Upper lobe of left lung (tissue), 6 donors: Measurements from ENCODE around the gene PRKAG2. TPM values are rescaled to one million over a fixed set of nuclear protein-coding genes. Genes with fewer than 3 reads are reported as not detected.

ENCODE experiments used
- ATAC-seq, 2 donors: fragments of 200-7000 bp; cut with Tn5 transposase; one replicate each; pipeline ENCODE4 v1.9.1; 2022; ENCODE audit warnings: mild to moderate bottlenecking in 2 of 2, moderate library complexity in 2 of 2; ENCODE audit not compliant: low FRiP score in 2 of 2
- DNase-seq, 2 donors: peaks; one replicate each; pipeline ENCODE4 v3.0.0-alpha.2; 2019 to 2020
- H3K27ac ChIP-seq, 4 donors: fragments of 200-600 bp; sonication (generic); one replicate each; pipeline ENCODE4 v1.5.1; 2016 to 2019
- H3K27me3 ChIP-seq, 4 donors: fragments of 200-600 bp; sonication (generic); one replicate each; pipeline ENCODE4 v1.5.1; 2017 to 2019
- H3K36me3 ChIP-seq, 4 donors: fragments of 200-600 bp; sonication (generic); one replicate each; pipeline ENCODE4 v1.5.1; 2016 to 2019
- H3K4me1 ChIP-seq, 4 donors: fragments of 200-600 bp; sonication (generic); one replicate each; pipeline ENCODE4 v1.5.1; 2018 to 2019
- H3K4me3 ChIP-seq, 4 donors: fragments of 200-600 bp; sonication (generic); one replicate each; pipeline ENCODE4 v1.5.1; 2017 to 2019; ENCODE audit warnings: mild to moderate bottlenecking in 2 of 4, moderate library complexity in 1 of 4
- H3K9me3 ChIP-seq, 4 donors: fragments of 200-600 bp; sonication (generic); one replicate each; pipeline ENCODE4 v1.5.1; 2018 to 2019
- EP300 ChIP-seq, 4 donors: sonication (generic); formaldehyde crosslinking; IDR thresholded peaks; one replicate each; pipeline ENCODE4 v1.5.1; 2017; ENCODE audit warnings: antibody characterized with exemption in 4 of 4, control low read depth in 2 of 4
- POLR2A ChIP-seq, 4 donors: fragments of 450-650 bp; IDR thresholded peaks; one replicate each; pipeline ENCODE4 v1.5.1; 2016 to 2017; ENCODE audit warnings: antibody characterized with exemption in 4 of 4, mild to moderate bottlenecking in 2 of 4
- POLR2AphosphoS5 ChIP-seq, 2 donors: sonication (generic); formaldehyde crosslinking; IDR thresholded peaks; one replicate each; pipeline ENCODE4 v1.5.1; 2017; ENCODE audit warnings: antibody characterized with exemption in 2 of 2
- WGBS, 2 donors: methylation state at CpG; one replicate each; pipeline ENCODE4 v1.1.5; 2017 to 2018; 5-methylcytosine and 5-hydroxymethylcytosine counted together
- total RNA-seq, 6 donors: library from RNA; depleted of rRNA in 4 of 6; stranded (reverse); fragments of >200 nt in 4 of 6; gene quantifications; one replicate each; pipeline versions ENCODE4 v1.1.0 to v1.2.1, GENCODE V29; 2016 to 2021
- TF ChIP-seq, protein P1 (sequence below), 6 experiments: fragments of 450-650 bp in 4 of 6; fragments of 200-600 bp in 2 of 6; sonication (generic) in 2 of 6; IDR thresholded peaks; one replicate each; pipeline ENCODE4 v1.5.1; 2016 to 2019; ENCODE audit warnings: antibody characterized with exemption in 6 of 6
- donor health status: DM: no; HTN: no; CAD: no; lungs with moderate emphysema.
- donor health status: DM: no; HTN: yes; CAD: no; lungs with severe emphysema.

PRKAG2 gene
- total RNA-seq, 6 donors from 2014 or later = 20.6 to 68.1 (median 29.6) TPM

DNA sequence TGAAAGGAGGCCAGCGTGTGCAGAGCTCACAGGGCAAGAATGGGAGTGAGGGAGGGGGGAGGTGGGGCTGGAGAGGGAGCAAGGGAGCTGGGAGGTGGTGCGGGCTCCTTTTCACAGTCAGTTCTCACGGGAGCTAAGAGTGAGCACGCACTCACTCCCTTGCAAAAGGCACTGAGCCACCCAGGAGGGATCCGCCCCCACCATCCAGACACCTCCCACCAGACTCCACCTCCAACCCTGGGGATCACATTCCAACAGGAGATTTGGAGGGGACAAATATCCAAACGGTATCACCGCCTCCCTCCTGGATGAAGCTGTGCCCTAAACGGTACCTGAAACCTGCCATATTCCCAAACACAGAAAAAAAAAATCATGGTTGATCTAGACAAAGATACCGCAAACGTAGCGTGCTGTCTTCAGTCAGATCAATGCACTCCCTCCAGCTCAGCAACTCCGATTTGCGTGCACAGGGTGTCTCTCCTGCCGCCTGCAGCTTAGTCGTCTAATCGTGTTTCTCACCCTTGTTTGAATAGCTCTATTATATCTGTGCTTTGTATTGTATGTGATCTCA lies 20.3 kb upstream of the PRKAG2 start:
- Histone ChIP-seq H3K27me3 (no peaks in the 10 kb centered on the region), H3K36me3 (no peaks in the 10 kb centered on the region), H3K4me1 (peaks cover 0 to 7% (median 4%) of the 10 kb centered on the region in 4 donors), H3K9me3 (no peaks in the 10 kb centered on the region), H3K4me3 (no peak overlapping the region), H3K27ac (no peak overlapping the region)
- 39 to 42% methylated on average over 16 of the region's 16 CpGs for WGBS, 2 donors
- DNase-seq (no peak), ATAC-seq (no peak)
- TF ChIP-seq POLR2AphosphoS5 (IDR thresholded peaks at IDR 0.05) = no peak
- TF ChIP-seq EP300 (IDR thresholded peaks at IDR 0.05) = no peak
- TF ChIP-seq POLR2A (IDR thresholded peaks at IDR 0.05) = no peak
- TF ChIP-seq, protein P1, sequence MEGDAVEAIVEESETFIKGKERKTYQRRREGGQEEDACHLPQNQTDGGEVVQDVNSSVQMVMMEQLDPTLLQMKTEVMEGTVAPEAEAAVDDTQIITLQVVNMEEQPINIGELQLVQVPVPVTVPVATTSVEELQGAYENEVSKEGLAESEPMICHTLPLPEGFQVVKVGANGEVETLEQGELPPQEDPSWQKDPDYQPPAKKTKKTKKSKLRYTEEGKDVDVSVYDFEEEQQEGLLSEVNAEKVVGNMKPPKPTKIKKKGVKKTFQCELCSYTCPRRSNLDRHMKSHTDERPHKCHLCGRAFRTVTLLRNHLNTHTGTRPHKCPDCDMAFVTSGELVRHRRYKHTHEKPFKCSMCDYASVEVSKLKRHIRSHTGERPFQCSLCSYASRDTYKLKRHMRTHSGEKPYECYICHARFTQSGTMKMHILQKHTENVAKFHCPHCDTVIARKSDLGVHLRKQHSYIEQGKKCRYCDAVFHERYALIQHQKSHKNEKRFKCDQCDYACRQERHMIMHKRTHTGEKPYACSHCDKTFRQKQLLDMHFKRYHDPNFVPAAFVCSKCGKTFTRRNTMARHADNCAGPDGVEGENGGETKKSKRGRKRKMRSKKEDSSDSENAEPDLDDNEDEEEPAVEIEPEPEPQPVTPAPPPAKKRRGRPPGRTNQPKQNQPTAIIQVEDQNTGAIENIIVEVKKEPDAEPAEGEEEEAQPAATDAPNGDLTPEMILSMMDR (IDR thresholded peaks at IDR 0.05) = no peak

- Histone ChIP-seq H3K27ac (no peak overlapping the region), H3K36me3 (no peaks in the 10 kb centered on the region), H3K4me3 (no peak overlapping the region), H3K27me3 (no peaks in the 10 kb centered on the region), H3K9me3 (no peaks in the 10 kb centered on the region), H3K4me1 (peaks cover 0 to 7% (median 4%) of the 10 kb centered on the region in 4 donors)
- WGBS, 2 donors = 75 to 79% methylated on average over 7 of the region's 7 CpGs
- no peak for TF ChIP-seq POLR2AphosphoS5 (IDR thresholded peaks at IDR 0.05)
- TF ChIP-seq, protein P1 (IDR thresholded peaks at IDR 0.05) = no peak
- no peak for TF ChIP-seq EP300 (IDR thresholded peaks at IDR 0.05)
- TF ChIP-seq POLR2A (IDR thresholded peaks at IDR 0.05) = no peak
- no peak for ATAC-seq
- DNase-seq = peak in 1 of 2 donors; percentile 53
These were observed 19.6 kb upstream of the PRKAG2 start for GRCh38 chr7:151896486-151896885.

DNA sequence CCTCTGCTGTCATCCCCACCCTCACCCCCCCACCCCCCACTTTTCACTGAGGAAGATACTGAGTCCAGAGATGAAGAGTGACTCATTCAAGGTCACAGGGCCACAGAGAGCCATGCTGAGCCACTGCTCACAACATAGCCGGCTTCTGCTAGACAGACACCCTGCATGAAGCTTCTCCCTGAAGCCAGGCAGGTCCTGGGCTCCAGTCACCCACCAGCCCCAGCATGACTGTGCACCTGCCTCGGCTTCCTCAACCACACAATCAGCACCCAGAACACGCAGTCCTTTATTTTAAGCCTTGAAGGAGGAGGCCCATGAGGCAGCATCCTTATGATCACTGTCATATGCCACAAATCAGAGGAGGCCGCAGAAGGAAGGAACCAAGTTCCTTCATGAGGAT lies 19.2 kb upstream of the PRKAG2 start:
- no peaks in the 10 kb centered on the region for H3K27me3 ChIP-seq
- 78 to 93% methylated on average over 3 to 4 of the region's 4 CpGs for whole genome bisulfite sequencing, 2 donors
- no peak for TF ChIP-seq POLR2AphosphoS5 (IDR thresholded peaks at IDR 0.05)
- TF ChIP-seq, protein P1 (IDR thresholded peaks at IDR 0.05) = no peak
- no peak for TF ChIP-seq POLR2A (IDR thresholded peaks at IDR 0.05)
- TF ChIP-seq EP300 (IDR thresholded peaks at IDR 0.05) = no peak
- DNase-seq = no peak
- ATAC-seq = no peak
- H3K9me3 ChIP-seq = no peaks in the 10 kb centered on the region
- H3K36me3 ChIP-seq = no peaks in the 10 kb centered on the region
- H3K4me1 ChIP-seq = peaks cover 0 to 7% (median 4%) of the 10 kb centered on the region in 4 donors
- no peak overlapping the region for H3K4me3 ChIP-seq
- H3K27ac ChIP-seq = no peak overlapping the region

GRCh38 chr7:151895631-151896031 lies 18.7 kb upstream of the PRKAG2 start:
- 93 to 95% methylated on average over 9 to 10 of the region's 10 CpGs for WGBS, 2 donors
- Histone ChIP-seq H3K27ac (no peak overlapping the region), H3K36me3 (no peaks in the 10 kb centered on the region), H3K4me3 (no peak overlapping the region), H3K27me3 (no peaks in the 10 kb centered on the region), H3K4me1 (peaks cover 0 to 7% (median 4%) of the 10 kb centered on the region in 4 donors), H3K9me3 (no peaks in the 10 kb centered on the region)
- ATAC-seq = no peak
- TF ChIP-seq, protein P1 (IDR thresholded peaks at IDR 0.05) = no peak
- TF ChIP-seq EP300 (IDR thresholded peaks at IDR 0.05) (no peak), POLR2A (IDR thresholded peaks at IDR 0.05) (no peak), POLR2AphosphoS5 (IDR thresholded peaks at IDR 0.05) (no peak)
- DNase-seq = peak in 1 of 2 donors; percentile 51
